Epidermal melanocyte (primary cell): ENCODE measurements around the gene CHRNA4.

Experiments used
- DNase-seq: peaks from one replicate; pipeline ENCODE4 v3.0.0; 2011; ENCODE audit warnings: low spot score; ENCODE audit not compliant: insufficient read length

Gene CHRNA4

DNA sequence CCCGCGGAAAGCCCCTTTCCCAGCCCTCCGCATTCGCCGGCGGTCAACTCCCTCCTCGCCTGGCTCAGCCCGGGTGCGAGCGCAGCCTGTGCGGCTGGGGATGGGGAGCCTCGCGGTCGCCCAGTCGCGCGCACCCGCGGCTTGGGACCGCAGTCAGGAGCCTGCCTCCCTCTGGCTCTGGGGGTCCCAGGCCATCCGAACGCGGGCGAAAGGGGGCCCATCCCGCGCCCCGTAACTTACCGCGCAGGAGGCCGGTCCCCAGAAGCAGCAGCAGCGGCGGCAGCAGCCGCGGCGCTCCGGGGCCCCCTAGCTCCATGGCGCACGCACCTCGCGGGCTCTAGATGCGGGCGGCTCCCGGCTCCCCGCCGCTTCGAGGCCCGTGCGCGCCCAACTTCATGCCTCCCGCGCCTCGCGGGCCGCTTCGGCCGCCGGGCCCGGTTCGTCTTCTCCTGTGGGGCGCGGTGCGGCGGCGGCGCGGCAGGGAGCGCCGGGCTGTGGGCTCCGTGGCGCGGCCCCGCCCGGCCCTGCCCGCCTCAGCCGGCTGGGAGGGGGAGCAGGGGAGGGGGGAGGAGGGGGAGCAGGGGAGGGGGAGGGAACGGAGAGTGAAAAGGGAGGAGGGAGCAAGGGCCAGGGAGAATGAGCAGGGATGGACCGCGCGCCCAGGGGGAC is at the start of gene CHRNA4:
Gene CHRNA4 (minus strand): TSS at position 500 of the 669 bp plus-strand sequence. CDS start 184 bp downstream, at position 316.
- no peak for DNase-seq

DNA sequence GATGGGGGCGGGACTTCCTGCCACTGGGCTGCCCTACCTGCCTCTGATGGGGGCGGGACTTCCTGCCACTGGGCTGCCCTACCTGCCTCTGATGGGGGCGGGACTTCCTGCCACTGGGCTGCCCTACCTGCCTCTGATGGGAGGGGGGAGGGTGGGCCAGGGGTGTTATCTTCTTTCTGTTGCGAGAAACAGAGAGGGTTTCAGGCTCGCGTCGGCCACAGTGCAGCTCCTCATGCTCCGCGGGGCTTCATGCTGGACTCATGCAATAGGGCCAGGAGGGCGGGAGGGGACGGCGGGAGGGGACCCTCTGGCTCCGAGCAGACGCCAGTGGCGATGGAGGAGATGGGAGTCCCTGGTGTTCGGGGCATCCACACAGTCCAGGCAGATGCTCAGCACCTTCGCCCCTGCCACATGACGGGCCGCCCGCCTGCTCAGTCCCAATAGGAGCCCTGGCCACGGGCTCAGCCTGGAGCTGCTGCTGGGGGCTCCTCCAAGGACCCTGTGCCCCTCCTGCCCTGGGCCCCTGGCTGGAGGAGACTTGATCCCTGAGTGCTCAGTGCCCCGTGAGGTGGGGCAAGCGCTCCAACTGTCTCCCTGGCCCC is 48.8 kb upstream of the CHRNA4 start:
- DNase-seq: no peak

DNA sequence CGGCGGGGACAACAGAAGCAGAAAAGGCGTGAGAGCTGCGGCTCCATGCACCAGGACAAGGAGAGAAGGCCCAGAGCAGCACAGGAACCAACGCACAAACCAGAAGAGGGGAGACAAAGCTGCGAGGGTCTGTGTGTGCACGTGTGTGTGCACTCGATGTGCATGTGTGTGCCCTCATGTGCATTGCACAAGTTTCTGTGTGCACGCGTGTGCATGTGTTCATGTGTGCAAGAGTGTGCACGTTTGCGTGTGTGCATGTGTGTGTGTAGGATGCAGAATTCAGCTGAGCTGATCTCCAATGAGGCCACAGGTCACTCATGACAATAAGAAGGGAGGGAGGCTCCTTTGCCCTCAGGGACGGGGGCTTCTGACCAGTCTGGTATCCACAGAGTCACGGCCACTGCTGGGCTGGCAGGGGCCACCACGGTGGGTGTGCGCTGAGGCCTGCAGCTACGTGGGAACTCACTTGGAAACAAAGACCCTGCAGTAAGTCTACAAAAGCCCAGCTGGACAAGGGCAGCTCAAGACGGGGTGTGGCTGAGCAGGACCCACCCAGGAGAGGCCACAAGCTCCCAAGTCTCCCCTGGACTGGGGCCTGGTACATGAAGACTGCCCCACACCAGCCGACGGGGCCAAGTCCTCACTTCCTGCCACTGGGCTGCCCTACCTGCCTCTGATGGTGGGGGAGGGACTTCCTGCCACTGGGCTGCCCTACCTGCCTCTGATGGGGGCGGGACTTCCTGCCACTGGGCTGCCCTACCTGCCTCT is 48.1 kb upstream of the CHRNA4 start:
- DNase-seq: no peak

DNA sequence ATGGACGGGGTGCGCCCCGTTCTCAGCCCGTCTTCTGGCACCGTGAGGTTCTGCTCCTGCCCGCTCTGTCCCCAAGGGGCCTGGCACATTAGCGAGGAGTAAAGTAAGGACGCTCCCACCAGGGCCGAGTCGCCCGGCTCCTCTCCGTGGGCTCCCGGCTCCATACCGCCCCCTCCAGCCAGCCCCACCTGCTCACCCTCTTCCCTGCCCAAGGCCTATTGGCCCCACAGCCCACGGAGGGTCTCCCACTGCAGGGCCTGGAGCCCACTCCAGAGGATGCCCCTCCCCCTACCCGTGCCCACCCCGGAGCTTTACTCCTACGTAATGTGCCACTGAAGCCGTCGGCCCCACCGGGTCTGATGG is 47.5 kb upstream of the CHRNA4 start:
- no peak for DNase-seq

DNA sequence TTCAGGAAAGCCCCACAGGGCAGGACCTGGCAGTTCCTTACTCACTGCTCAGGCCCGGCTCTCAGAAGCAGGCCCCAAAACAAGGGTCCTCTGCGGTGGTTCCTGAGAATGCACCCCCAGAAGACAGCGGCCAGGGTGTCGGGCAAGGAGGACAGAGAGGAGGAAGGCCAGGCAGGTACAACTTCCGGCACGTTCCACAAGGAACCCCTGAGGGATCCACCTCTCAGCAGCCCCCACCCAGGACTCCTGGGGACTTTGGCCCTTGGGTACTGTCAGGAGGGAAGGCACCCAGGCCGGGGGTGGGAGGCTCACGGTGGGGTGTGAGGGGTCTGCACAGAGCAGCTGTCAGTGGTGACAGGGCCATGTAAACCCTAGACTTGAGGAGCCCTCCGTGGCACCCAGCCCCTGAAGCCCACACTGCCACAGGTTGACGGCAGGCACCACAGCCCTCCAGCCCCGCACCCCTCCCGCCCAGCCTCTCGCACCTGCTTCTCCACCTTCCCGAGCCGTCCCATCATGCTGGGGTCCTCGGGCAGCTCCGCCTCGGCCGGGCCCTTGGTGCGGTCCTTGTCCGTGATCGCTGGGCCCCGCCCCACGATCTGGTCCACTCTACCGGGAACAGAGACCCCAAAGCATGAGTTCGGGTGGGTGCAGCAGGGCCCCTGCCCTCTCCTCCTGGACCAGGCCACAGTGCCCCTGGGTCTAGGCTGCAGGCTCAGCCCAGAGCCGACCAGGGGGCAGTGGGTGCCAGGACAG is 47.0 kb upstream of the CHRNA4 start:
- no peak for DNase-seq

DNA sequence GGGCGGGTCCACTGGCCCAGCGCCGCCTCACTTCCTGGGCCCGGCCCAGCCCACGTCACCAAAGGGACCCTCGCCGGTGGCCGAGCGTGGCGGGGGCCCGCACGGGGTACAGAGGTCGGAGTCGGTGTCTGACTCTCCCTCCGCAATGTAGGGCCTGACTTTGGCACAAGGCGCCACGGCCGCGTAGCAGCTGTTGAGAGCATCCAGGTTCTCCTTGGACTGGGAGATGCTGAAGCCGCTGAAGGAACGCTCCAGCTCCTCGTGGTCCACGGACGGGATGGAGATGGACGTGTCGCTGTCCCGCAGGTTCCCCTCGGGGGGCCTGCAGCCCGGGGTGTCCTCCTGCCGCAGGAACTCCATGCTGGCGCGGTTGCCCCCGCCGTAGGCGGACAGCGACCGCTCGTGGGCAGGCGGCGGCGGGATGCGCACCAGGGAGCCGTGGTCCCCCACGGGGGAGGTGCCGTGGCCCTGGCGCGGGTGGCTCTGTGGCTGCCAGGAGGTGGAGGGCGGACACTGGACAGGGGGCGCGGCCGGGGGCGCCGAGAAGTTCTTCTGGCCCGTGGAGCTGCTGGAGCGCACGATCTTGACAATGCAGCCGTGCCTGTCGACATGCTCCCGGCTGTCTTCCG is 45.6 kb upstream of the CHRNA4 start:
- DNase-seq: no peak

DNA sequence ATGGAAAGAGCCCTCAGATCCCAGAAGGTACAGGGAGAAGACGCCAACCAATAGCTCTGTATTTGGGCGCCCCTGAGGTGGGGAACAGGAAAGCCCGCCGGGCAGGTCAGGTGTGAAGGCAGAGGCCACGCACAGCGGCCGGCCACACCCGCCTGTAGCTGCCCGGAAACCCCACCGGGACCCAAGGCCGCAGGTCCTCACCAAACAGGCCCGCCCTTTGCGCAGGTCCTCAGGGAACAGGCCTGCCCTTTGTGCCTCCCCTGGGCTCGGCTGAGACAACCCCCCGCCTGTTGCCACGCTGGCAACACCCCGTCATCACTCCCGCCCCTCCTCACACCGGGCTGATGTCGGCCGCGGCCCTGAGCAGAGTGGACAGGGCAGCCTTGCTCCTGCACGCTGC is 44.9 kb upstream of the CHRNA4 start:
- DNase-seq: no peak

DNA sequence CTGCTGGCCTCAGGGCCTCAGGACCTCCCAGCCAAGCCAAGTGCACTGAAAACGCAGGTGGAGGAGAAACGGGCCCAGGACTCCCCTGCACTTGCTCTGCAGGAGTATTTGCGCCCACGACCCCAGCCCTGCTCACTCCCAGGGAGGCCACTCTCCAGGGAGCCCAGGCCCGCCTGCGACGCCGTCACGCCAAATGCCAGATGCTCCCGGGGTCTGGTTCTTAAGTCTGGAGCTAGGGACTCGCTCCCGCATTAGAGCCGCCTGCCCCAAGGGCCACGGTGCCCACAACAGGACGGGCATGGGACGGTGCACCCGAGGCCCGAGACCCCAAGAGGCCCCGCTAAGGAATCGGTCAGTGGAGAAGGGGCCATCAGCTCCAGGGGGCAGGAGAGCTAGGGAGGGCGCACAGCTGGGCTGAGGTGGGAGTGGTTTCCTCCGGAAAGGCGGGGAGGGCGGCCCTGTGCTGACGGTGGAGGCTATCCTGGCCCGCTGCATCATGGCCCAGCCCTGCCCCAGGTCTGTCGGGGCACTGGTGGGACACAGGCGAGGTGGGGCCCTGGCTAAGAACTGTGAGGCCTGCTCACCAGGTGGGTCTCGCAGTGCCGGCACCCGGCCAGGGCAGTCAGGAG is 44.1 kb upstream of the CHRNA4 start:
- DNase-seq: no peak

DNA sequence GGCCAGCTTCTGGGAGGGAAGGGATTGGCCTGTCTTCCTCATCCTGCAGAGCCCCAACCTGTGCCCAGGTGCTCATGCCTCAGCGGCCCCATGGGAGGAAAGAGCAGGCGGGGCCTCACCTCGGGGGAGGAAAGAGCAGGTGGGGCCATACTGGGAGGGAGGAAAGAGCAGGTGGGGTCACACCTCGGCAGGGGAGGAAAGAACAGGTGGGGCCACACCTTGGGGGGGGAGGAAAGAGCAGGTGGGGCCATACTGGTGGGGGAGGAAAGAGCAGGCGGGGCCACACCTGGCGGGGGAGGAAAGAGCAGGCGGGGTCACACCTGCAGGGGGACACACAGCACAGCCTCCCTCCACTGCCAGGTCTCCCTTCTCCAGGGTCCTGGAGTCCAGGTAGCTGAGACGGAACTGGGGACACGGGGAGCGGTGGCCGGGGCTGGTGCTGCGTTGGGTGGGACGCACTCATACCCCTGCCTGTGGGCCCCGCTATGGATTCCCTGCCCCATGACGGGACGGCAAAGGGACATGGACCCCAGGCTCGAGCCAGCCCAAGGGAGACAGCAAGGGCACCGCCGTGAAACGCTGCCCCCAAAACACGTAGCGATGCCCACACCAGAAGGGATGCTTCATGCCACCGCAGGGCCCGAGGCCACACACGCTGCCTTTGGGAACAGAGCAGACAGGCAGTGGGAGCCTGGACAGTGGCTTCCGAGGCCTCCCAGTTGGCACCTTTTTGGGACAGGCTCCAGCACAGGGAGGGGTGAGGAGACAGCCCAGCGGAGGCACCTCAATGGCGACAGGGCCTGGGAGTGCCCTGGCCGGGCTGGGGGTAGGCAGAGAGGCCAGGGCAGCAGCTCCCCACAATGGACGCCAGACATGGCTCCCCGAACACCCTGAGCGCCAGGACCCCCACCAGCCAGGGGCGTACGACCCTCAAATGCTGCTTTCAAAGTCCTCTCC is 43.3 kb upstream of the CHRNA4 start:
- no peak for DNase-seq

DNA sequence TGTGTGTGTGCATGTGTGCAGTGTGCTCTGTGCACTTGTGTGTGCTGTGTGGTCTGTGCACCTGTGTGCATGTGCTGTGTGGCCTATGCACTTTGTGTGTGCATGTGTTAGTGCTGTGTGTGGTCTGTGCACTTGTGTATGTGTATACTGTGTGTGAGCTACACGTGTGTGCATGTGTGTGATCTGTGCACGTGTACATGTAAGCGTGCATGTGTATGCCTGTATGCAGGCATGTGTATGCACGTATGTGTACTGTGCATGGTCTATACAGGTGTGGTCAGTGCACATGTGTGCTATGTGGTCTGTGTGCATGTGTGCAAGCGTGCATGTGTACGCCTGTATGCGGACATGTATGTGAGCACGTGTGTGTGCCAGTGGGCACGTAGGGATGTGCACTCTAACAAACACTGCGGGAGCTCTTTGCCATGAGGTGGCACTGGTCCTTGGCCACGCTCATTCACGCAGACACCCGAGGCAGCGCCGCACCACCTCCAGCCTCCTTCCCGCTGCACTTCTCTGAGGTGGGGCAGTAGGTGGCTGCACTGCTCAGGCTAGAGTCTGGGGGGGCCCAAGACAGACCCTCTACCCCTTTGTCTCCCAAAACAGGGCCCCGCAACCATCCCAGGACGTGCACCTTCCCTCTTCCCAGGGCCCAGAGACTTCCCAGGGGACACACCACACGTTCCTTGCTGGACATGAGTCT is 42.4 kb upstream of the CHRNA4 start:
- no peak for DNase-seq

DNA sequence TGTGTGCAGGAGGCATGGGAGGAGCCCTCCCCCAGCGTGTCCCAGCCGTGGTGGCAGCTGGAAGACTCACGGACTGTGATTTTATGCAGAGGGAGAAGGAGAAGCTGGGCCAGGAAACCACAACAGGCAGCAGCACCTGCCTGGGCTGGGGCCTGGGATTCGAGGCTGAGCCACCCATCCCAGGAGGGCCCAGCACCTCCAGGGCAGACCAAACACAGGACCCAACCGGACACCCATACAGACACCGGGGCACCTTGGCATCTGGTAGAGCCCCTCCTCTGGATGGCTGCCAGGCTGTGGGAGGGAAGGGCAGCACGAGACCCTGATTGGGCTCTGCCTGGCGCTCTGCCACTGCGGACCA is 41.7 kb upstream of the CHRNA4 start:
- DNase-seq: no peak

DNA sequence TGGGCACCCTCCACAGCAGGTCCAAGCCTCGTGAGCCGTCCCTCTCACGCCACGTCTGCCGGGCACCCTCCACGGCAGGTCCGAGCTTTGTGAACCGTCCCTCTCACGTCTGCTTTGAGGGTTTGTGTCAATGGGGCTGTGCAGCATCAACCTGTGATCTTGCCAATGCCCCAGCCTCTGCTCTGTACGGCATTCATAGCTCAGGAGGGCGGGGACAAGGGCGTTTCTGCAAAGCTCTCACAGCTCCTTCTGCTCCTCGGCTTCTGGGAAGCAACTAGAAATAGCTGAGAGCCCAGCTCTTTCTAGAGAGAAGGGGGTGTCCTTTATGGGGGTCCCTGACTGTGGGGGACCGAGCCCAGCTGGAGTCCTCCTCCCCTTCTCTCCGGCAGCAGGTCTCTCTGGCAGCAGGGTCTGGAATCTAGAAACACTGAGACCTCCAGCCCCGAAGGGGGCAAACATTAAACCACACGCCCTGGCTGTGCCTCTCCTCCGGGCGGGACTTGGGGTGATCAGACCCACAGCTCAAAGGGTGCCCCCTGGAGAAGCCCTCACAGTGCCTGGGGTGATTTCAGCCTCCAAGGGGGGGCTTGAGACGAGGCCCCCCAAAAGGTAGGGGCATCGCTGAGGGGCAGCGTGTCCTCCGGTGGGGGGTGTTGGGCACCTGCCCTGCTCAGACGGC is 41.2 kb upstream of the CHRNA4 start:
- DNase-seq: no peak

DNA sequence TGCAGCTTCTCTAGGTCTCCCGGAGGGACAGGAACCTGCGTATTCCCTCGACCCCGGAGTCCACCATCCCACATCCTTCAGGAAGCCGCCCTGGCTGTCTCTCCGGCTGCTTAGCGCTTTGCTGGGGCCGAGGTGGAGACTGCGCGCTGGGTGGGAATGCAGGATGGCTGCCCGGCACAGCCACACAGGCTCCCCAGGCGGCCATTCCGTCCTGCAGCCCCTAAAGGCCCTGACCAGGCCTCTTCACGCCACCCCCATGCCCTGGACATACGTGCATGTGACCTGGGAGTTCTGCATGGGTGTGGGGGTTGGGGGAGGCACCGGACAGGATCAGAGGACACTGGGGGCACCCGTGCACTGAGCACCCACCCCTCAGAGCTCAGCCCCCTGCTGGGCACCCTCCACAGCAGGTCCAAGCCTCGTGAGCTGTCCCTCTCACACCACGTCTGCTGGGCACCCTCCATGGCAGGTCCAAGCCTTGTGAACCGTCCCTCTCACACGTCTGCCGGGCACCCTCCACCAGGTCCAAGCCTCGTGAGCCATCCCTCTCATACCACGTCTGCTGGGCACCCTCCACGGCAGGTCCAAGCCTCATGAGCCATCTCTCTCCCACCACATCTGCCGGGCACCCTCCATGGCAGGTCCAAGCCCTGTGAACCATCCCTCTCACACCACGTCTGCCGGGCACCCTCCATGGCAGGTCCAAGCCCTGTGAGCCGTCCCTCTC is 40.4 kb upstream of the CHRNA4 start:
- DNase-seq: no peak

DNA sequence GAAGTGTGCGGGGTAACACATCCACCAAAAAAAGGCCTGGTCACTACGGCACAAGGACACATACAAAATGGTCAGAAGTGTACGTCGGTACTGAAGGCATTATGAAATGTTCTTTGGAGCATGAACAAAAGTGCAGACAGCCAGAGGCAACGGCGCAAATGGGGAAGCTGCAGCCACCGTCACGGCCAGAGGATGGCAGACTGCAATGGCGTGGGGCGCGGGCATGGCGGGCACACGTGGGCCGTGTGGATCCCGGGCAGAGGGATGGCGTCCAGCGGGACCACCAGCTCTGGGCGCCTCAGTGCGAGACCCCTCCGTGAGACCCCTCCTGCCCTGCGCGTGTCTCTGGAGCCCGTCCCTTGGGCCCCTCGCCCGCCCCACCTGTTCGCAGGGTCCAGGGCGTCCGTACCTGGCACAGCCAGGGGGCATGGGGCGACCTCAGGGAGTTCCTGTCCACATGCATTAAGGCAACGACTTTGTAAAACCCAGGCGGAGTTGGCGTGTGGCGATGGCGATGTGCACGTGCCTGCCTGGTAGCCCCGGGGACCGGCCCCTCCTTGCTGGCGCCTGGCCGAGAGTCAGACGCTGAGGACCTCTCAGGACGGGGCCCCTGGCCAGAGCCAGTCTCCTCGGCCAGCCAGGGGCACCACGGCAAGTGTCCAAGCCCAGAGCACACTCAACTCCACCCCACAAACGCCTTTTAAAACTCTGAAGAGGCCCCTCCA is 39.5 kb upstream of the CHRNA4 start:
- DNase-seq: no peak

DNA sequence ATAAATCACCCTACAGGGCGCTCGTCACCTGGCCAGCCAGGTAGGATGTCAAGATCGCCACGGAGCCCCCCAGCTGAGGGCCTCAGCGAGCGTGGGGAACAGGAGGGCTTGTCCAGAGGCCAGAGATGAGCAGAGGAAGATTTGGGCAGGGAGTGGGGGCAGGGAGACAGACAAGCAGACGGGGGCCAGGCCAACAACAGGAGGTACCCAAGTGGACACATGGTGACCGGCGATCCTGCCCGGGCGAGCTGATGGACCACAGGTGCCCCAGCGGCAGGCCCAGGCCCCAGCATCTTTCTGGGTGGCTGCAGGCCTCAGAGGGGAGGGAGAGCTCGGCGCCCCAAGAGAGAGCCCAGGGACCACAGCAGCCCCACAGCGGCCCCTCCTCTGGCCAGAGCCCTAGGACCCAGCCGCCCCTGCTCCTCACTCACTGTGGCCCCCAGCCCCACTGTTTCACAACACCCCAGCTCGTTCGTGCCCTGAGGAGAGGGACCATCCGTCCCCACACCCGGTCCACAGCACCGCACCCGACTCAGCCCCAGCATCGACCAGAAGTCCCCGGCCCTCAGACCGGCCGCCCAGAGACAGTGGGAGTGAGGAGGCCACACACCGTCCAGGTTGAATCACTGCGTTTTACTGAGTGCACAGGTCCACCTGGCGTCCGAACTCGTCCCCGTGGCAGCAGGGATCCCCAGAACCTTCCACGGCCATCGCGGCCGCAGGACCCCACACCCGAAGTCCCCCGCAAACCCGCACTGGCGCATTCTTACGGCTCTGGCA is 38.6 kb upstream of the CHRNA4 start:
- no peak for DNase-seq

DNA sequence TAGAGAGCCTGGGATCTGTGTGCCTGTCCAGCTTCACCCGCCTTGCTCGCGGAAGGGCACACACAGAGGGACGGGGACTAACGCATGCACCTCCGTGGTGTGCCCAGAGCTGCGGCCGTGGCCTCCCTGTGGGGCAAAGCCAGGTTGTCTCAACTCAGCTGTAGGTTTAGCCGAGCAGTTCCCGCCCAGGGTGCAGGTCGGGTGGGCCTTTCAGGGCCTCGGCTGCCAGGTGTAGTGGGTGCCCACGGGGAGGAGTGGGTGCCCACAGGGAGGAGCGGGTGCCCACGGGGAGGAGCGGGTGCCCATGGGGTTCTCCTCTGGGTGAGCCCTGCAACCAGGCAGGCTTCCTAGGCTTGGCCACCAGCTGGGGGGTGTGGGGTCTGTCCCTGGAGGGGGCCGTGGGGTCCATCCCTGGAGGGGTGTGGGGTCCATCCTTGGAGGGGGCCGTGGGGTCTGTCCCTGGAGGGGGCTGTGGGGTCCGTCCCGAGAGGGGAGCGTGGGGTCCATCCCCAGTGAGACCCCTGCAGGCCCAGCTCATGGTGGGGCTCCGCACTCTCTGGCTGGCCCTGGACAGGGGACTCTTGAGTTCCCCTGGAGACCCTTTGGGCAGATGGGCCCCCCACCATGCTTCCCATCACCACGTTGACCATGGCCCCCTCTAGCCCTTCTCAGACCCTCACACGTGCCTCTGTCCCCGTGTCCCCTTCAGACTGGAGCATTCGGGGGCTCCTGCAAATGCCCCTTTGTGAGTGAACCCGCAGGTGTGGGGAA is 37.8 kb upstream of the CHRNA4 start:
- DNase-seq: no peak
